ENCODE data around the gene MADD.

DNA sequence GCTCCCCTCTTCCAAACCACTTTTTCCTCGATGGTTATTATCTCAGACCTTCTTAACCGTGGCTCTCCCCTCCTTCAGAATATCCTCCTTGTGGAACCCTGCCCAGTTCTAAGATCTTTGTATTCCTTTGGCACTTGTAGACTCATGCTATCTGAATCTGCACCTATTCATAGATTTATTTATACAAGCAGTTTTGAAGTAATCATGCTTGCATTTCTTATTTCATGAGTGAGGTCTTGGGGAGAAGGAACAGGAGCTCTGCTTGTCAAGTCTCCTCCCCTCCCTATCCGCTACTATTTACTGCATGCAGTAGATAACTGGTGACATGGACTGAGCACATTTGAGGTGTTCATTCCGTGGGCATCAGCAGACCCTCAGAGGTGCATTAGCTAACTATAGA, 5.4 kb upstream of the MADD start:
- TF ChIP-seq POLR2A (IDR thresholded peaks at IDR 0.05; ENCODE audit: low read depth, low read length) (no peak), EZH2 (IDR thresholded peaks at IDR 0.05; ENCODE audit: borderline replicate concordance, low read depth, low read length, severe bottlenecking) (no peak), POLR2AphosphoS5 (IDR thresholded peaks at IDR 0.05; ENCODE audit: insufficient read depth, low read depth, low read length) (no peak), MYC (IDR thresholded peaks at IDR 0.05; ENCODE audit: low read depth, low read length) (no peak), GATA2 (IDR thresholded peaks at IDR 0.05; ENCODE audit: insufficient read depth, insufficient read length, low read depth, low read length) (no peak), FOS (IDR thresholded peaks at IDR 0.05; ENCODE audit: borderline replicate concordance, insufficient read depth, low read length) (no peak)
- TF ChIP-seq, protein P1, sequence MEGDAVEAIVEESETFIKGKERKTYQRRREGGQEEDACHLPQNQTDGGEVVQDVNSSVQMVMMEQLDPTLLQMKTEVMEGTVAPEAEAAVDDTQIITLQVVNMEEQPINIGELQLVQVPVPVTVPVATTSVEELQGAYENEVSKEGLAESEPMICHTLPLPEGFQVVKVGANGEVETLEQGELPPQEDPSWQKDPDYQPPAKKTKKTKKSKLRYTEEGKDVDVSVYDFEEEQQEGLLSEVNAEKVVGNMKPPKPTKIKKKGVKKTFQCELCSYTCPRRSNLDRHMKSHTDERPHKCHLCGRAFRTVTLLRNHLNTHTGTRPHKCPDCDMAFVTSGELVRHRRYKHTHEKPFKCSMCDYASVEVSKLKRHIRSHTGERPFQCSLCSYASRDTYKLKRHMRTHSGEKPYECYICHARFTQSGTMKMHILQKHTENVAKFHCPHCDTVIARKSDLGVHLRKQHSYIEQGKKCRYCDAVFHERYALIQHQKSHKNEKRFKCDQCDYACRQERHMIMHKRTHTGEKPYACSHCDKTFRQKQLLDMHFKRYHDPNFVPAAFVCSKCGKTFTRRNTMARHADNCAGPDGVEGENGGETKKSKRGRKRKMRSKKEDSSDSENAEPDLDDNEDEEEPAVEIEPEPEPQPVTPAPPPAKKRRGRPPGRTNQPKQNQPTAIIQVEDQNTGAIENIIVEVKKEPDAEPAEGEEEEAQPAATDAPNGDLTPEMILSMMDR (IDR thresholded peaks at IDR 0.05; ENCODE audit: extremely low read depth in 1 of 2, insufficient read depth in 1 of 2, low read depth in 1 of 2, low read length in 2 of 2) = no peak
- TF ChIP-seq, protein P2, sequence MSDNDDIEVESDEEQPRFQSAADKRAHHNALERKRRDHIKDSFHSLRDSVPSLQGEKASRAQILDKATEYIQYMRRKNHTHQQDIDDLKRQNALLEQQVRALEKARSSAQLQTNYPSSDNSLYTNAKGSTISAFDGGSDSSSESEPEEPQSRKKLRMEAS (IDR thresholded peaks at IDR 0.05; ENCODE audit: insufficient read depth, insufficient read length) = no peak

All from endothelial cell of umbilical vein (primary cell).